GM18951 (cell line): ENCODE results near the gene KCTD1.
"Not testable (repeated sequence)": the region's sequence is repeated elsewhere in the genome, so short reads cannot be mapped to it uniquely, and the experiment has no call there.

ENCODE experiments used
- POLR2A ChIP-seq: IDR thresholded peaks from 4 replicates; pipeline ENCODE4 v1.6.1; 2011; ENCODE audit warnings: mild to moderate bottlenecking; ENCODE audit not compliant: insufficient read length, insufficient read depth; ENCODE audit errors: extremely low read depth
- in situ Hi-C: fragments of 300-500 bp; cut with MboI; formaldehyde crosslinking; loops from one replicate; pipeline ENCODE4 v1.12.0; 2022; ENCODE audit warnings: low sequenced_read_pairs, mixed read lengths, inconsistent platforms; ENCODE audit not compliant: unreplicated experiment

KCTD1 gene

DNA sequence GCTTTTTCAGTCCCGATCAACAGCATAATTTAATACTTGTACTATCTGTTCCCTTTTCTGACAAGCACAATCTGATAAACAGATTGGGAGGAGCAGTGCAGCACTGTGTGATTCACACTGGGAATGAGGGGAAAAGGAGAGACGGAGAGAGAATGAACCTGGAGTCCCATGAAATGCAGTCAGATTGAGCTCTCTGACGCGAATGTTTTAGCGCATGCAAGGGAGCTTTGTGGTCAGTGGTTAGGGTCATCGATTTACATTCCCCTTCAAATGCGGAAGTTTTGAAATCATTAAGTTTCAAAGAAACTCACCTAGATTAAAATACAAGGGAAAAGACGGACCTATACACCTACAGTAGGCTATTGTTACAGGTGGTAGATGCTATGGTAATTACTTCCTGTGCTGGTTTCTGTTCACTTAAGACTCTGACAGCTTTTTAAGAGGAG lies 99.6 kb downstream of the KCTD1 start:
- in situ Hi-C loops: no loop called here
- TF ChIP-seq POLR2A: no peak

DNA sequence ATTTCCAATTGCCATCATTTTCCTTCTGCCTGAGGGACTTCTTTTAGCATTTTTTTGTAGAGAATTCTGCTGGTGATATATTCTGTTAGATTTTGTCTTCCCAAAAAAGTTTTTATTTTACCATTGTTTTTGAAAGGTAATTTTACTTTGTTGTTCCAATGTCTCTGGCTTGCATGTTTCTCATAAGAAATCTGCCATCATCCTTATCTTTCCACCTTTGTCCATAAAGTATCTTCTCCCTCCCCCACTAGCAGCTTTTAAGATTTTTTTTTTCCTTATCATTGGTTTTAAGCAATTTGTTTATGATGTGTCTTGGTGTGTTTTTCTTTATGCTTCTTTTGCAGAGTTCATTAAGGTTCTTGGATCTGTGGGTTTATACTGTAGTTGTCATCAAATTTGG lies 104.5 kb downstream of the KCTD1 start:
- in situ Hi-C loops: no loop called here
- no peak for TF ChIP-seq POLR2A

DNA sequence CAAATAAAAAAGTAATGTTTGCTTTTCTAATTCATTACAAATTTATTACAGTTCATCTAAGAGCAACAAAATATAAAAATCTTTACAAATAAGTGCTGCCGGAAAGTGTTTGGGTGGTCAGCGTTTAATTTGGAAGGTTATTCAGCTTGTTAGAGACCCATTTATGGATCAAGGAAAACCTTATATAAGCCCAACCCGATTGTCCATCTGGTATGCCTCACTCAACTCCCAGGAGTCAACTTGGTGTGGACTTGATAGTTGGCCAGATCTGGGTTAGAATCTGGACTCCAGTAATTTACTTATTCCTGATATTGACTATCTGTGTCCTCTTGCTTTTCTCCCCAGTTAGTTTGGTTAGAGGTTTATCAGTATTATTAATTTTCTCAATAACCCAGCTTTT lies 106.2 kb downstream of the KCTD1 start:
- in situ Hi-C loops: no loop called here
- no peak for TF ChIP-seq POLR2A

DNA sequence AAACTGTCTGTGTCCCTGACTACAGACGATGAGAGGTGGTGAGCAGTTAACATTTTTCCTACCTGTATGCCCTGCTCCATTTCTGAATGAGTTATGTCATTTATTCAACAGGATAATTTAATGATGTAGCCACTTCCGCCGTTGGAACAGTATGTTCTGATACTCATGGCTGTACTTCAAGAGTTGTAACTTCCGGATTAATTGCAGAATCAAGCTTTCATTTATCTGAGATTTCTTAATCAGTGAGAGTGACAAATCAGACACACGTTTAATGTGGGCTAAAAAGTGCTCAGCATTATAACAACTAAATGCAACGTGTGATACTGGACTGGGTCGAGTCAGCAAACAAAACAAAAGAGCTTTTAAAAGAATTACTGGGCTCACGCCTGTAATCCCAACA lies 107.7 kb downstream of the KCTD1 start:
- in situ Hi-C loops: no loop called here
- TF ChIP-seq POLR2A: no peak

DNA sequence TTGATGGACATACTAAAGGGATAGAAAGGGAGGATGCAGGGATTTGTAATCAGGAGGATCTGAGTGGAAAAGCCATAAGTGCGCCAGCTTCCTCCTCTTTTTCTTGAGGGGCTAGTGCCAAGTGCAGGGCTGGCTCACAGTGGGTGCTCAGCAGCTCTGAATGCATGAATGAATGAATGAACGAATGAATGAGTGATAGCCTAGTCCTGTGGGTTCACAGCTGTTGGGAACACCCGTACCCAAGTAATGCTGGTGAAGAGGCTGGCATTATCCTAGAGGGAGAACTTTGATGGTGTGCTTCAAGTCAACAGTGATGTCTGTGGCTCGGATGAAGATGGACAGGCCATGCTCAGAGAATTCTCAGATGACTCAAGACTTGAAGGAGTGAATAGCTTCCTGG lies 108.8 kb downstream of the KCTD1 start:
- in situ Hi-C loops: no loop called here
- no peak for TF ChIP-seq POLR2A

DNA sequence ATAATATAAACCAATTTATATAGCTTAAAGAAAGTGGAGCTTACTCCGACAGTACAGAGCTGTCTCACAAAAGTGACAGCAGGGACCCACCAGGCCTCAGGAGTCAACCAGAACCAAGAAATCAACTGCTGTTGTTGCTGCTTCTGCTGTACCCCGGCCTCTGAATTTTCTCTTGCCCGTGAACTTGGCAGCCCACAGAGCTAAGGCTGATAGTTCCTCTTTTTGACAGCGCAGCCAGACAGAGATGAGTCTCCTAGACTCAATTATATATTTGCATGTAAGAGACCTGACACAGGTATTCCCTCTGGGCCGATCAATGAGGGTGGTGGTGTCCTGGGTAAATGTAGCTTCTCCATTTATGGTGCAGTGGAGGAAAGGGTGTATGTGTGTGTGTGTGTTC lies 109.4 kb downstream of the KCTD1 start:
- in situ Hi-C loops: no loop called here
- no peak for TF ChIP-seq POLR2A

DNA sequence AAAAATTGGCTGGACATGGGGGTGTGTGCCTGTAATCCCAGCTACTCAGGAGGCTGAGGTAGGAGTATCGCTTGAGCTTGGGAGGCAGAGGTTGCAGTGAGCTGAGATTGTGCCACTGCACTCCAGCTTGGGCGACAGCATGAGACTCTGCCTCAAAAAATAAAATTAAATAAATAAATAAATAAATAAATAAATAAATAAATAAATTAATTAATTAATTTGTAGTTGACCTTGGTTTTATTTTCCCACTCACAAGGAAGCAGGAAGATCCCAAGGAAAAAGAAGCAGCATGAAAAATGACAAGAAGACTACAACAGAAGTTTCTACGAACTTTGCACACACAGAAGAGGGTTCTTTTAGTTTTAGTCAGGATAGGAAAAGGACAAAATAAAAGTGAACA lies 110.7 kb downstream of the KCTD1 start:
- in situ Hi-C loops: not testable (repeated sequence)

DNA sequence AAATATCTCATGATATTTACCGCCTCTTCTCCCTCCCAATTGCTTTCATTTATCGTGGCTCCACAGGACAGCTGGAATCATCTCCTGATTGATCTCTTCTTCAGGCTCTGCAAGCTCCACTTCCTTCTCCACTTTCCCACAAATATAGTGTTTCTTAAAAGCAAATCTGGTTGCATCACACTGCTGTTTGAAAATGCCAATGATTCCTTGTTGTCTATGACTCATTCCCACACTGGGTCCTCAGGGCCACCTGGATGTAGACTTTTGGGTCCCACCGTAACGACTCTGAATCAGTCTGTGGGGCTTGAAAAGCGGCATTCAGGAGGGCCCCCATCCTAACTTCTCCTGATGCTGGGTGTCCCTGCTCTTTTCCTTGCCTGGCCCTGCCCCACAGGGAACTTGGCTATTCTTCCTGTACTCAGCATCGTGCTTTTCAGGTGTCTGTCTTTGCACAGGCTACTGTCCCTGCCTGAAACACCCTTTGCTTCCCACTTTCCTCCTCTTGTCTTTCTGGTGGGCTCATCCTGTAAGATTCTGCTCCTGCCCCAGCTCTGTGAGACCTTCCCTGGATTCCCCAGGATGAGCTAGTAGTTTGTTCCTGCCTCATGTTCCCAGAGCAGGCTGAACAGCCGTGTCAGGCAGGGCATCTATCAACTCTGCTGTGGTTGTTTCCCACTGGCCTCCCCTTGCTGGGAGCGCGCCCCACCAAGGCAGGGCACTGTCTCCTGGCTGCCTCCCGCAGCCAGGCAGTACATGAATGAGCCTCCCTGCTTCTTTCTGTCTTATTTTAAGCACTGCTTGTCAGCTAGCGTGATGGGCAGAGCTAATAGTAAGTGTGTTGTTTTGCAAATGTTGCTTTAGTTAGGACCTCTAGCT lies 111.9 kb downstream of the KCTD1 start:
- in situ Hi-C loops: no loop called here
- no peak for TF ChIP-seq POLR2A

DNA sequence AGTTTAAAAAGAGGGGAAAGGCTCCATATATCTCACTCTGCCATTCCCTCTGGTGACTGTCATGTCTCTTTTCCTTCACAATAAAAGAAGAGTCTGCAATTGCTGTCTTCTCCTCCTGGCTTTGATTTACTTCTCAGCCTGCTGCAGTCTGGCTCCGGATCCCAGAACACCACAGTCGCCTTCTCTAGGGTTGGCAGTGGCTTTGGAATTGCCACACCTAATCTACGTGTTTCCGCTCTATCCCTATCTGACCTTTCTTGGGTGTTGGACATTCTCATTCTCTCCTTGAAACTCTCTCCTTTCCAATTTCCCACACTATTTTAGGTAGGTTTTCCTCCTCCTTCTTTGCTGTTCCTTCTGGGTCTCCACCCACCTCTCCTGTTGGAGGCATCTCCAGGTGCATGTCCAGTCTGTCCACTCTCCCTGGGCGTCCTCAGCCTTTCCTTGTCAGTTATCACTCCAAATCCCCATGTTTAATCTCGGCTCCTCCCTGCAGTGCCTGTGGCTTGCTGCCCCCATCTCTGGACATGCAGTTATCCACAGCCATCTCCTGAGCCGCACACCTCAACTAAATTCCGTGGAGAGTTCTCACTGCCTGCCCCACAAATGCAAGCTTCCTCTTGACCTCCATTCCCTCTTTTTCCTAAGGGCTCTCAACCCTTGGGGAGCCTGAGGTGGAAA lies 112.8 kb downstream of the KCTD1 start:
- in situ Hi-C loops: no loop called here
- TF ChIP-seq POLR2A: no peak

DNA sequence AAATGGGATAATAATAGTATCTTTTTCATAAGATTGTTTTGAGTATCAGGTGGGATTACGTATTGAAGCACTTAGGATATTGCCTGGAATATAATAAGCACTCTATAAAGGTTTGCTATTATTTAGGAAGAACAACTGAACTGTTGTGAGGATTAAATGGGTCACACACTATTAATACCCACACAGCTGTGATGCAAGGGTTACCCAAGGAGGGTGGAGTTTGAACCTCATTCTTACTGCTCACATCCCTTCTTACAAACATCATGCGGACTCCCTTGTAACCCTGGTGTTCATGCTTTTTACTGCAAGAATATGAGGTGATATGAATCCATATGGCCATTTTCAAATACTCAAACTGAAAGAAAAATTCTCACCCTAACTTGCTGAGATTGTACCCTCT lies 113.5 kb downstream of the KCTD1 start:
- in situ Hi-C loops: no loop called here
- TF ChIP-seq POLR2A: no peak

DNA sequence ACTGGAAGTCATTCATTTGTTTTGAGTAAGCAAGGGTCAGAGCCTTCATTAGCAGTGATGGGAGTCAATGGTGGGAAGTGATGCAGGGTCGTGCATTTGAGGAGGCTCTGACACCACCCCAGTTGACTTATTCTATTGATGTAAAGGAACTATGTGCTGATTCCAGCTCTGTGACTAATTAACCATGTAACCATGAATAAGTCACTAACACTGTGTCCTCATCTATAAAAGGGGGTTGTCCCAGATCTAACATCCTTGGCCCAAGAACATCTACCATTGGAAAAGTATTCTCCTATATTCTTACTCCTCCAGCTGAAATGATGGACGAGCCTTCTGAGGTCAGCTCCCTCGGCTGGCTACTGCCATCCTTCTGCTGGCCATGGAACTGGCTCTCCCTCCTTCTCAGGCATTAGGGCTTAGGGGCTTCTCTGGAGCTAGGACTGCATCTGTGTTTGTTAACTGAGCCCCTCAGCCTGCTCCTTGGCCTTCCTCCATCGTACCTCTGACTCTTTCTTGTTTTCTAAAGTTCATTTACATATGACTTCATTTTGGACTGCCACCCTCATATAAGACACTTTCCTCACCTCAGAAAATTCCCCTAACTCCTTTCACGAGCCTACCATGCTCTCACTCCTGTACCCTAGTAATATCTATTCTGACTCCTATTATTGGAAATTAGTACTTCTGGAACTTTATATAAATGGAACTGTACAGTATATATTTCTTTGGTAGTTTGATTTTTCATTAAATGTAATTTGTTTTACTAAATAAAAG lies 115.5 kb downstream of the KCTD1 start:
- no peak for TF ChIP-seq POLR2A
- in situ Hi-C loops: no loop called here

DNA sequence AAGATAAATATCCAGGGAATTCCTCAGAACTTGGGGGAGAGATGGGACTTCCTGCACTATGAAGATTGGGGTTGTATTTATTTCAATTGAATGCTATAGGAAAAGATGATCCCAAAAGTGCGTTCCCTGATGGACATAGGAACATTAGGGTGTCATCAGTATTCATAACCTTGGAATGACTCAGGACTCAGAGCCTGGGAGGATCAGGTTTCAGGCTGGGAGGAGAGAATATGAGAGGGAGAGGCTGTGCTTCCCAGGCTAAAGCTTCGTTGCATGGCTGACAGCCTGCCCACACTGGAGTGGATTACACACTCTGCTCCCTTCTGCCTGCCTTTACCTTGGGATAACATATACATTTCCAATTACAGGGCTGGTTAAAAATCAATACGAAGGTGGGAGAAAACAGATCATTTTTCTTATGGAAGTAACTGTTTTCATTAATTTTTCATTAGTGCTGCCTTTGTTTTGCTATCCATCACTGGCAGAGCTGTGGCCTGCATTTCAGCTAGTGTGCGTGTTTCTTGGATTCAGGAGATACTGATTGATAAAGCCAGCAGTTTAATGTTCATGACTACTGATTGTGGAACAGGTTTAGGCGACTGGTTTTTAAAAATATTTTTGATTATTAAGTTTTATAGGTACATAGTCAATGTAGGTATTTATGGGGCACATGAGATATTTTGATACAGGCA lies 118.7 kb downstream of the KCTD1 start:
- in situ Hi-C loops: no loop called here
- TF ChIP-seq POLR2A: no peak

DNA sequence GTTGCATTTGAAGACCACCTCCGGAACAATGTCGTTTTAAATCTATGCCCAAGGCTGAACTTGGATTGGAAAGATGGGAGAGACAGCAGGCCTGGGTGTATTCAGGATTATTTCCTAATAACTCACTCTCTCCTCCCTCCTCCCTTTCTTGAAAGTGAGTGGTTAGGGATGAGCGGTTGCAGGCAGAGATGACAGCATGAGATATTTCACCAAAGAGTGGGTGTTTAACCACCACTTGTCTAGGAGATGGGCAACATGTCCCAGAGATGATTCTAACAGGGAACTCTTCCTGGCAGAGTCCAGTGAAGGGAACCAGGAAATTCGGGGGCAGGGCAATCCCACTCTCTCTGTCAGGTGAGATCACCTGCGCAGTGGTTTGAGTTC lies 123.2 kb downstream of the KCTD1 start:
- in situ Hi-C loops: no loop called here
- TF ChIP-seq POLR2A: no peak
